GM12801 (cell line): ENCODE data around the gene CCR7.

ENCODE experiments used
- TF ChIP-seq, protein P1 (sequence below): IDR thresholded peaks from one replicate; pipeline ENCODE4 v1.5.1; 2011; ENCODE audit warnings: control low read depth; ENCODE audit not compliant: insufficient read length; ENCODE audit errors: extremely low read depth

The CCR7 gene

DNA sequence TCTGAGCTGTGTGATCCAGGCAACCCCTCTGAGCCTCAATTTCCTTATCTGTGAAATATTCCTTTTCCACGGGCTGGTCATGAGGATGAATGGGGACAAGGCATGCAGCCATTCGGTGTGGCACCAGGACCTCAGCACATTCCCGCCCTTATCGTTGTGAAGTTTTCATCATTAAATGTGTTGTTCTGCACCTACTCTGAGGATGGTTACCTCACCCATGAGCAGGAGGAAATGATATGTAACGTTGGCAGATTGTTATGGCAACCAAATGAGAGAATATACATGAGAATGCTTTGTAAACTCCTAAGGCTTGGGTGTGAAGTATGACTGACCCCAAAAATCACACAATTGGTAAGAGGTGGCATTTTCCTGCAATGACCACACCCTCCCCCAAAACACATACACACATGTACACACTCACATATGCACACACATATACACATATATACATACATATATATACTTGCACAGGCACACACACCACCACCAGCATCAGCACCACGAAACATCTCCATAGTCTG, 42.8 kb upstream of the CCR7 start:
- TF ChIP-seq, protein P1, sequence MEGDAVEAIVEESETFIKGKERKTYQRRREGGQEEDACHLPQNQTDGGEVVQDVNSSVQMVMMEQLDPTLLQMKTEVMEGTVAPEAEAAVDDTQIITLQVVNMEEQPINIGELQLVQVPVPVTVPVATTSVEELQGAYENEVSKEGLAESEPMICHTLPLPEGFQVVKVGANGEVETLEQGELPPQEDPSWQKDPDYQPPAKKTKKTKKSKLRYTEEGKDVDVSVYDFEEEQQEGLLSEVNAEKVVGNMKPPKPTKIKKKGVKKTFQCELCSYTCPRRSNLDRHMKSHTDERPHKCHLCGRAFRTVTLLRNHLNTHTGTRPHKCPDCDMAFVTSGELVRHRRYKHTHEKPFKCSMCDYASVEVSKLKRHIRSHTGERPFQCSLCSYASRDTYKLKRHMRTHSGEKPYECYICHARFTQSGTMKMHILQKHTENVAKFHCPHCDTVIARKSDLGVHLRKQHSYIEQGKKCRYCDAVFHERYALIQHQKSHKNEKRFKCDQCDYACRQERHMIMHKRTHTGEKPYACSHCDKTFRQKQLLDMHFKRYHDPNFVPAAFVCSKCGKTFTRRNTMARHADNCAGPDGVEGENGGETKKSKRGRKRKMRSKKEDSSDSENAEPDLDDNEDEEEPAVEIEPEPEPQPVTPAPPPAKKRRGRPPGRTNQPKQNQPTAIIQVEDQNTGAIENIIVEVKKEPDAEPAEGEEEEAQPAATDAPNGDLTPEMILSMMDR = no peak

DNA sequence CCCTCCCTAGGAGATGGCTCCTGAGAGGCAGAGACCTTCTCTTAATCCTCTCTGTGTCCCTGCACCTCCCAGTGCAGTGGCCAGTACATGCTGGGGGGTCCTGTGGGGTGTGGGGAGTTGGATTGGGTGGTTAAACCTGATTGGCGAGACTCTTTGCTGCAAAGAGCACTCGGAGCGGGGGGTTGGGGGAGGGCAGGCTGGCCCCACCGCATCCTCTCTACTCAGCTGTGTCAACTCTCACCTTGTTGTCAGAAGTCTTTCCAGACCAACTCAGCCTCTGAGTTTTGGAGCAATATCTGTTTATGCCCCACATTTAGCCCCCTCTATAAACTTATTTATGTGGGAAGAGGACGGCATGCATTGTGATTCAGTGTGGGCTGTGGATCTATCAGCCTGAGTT, 42.4 kb upstream of the CCR7 start:
- TF ChIP-seq, protein P1 = no peak

DNA sequence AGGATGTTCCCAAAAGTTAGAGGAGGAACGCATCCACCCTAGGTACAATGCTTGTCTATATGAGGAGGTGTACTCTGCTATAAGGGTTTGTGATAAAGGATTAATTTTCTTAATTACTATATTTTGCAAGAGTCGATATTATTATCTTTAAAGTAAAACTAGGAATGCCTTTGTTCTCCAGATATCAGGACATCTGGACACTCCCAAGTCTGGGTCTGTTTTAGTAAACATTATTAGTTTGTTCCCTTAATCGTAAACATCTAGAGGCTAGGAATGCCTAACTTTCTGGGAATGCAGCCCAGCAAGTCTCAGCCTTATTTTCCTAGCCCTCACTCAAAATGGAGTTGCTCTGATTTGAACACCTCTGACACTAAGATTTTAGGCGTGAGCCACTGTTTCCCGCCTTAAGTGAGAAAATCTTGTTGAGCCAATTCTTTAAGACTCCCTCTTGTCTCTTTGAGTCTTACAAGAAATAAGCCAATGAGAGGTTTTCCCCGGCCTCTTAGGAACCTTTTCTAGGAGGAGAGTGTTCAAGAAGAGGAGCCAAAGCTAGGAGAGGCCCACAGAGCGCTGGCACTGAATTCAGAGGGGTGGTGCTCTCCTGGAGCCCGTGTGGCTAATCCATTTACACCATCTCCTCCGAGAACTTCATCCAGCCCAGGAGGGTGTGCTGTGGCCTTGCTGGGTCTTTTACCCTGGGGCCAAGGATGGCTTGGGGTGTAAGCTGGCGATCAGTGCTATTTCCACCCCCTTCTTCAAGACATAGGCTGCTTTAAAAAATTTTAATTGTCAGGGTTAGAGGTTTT, 41.5 kb upstream of the CCR7 start:
- TF ChIP-seq, protein P1 = no peak

- TF ChIP-seq, protein P1 = no peak
Measured at GRCh38 chr17:40605306-40605705, 40.0 kb upstream of the CCR7 start.

DNA sequence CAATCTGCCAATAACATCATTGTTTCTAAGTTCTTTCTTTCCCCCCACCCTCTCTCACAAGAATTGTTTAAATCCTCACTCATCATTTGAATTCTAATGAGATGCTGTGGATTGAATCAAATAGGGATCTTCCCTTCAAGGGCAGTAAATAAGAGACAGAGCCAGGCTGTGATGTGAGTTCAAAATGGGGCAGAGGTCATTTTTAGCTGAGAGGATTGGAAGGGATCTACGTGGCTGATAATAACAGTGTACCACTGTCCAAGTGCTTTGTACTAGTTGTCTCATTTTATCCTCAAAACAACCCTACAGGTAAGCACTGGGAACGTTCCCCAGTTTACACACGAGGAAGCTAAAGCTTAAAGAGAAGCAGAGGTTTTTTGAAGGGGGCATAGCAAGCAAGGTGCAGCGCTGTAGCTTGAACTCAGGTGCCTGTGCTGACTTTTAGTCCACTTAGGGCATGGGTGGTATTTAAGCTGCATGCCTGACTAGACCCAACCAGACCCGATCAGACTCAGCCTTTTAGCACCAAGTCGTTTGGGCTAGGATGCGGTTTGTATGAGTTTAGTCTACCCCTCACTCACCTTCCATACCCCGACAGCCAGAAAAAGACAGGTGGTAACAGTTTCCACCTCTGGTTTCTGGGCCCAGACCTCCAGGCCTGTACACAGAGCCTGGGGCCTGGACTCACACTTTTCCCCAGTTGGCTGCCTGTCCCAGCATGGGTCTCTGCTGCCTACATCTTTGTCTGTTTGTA, 39.2 kb upstream of the CCR7 start:
- TF ChIP-seq, protein P1 = no peak

DNA sequence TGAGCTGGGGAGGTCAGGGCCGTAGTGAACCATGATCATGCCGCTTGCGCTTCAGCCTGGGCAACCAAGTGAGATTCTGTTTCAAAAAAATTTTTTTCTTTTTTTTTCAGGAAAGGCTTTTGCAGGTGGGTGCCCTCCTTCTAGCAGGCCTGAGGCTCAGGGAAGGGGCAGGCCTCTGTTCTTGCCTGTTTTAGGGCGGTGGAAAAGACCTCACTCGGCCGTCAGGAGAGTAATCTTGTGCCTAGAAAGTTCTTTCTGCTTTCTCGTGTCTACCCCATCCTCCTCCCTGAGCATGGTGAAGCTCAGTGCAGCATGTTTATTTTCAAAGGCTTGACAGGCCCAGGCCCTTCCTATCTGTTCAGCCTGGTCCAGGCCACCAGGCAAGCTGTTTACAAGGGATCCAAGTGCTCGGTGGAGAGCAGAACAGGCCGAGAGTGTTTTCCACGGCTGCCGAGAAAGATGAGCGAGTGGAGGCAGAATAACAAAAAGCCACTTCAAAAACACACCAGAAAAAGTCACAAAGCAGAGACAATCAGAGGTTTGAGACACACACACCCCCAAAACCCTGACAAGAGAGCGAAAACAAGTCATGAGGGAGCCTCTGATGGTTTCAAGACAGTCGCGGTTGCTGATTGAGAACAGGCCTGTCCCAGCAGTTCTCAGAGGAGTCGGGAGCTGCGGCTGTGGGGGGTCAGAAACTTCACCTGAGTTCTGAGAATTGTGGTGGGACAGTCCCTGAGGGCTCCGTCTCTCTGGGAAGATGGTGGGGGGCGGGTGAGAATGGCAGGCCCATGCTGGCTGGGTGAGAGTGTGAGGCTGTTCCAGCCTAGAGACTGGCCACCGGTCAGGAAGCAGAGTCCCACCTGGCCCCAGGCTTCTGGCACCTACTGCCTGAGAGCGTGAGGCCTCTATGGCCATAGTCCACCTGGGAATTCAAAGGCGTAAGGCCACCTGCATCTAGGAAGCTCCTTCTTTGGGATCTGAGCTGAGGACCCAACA, 37.5 kb upstream of the CCR7 start:
- TF ChIP-seq, protein P1 = no peak
